Hypothalamus (tissue), 51 donors: Measurements from ENCODE around the gene ALDH3B1.
A peak's percentile ranks its signal among the peaks of the same experiment; 100 is the strongest.

ENCODE experiments used
- DNase-seq, 51 donors: peaks; one replicate each; lab custom pipeline; 2025; lab: John Stamatoyannopoulos, UW

Gene ALDH3B1

GRCh38 chr11:67996622-67997474 is 13.3 kb upstream of the ALDH3B1 start:
- peak in 1 of 51 donors; percentile 16 for DNase-seq

DNA sequence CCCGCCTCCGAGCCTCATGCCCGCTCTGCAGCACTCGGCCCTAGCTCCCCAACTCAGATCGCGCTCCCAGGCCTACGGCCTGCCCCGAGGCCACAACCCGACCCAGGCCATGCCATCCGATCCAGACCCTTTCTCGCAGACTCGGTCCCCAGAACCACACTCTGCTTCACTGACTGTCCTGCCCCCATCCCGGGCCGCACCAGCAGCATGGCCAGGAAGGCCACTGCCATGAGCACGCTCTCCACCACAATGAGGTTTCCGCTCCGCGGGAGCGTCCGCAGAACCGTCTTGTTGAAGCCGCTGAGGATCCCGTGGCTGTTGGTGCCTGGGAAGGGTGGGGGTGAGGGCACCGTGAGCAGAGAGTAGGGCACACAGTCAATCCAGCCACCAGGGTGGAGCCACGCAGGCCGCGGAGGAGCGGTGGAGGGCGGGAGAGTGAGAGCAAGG is 12.6 kb upstream of the ALDH3B1 start:
- no peak for DNase-seq

- no peak for DNase-seq
These were observed 11.7 kb upstream of the ALDH3B1 start for GRCh38 chr11:67998150-67999045.

- no peak for DNase-seq
These were observed 10.9 kb upstream of the ALDH3B1 start for GRCh38 chr11:67999201-67999629.

DNA sequence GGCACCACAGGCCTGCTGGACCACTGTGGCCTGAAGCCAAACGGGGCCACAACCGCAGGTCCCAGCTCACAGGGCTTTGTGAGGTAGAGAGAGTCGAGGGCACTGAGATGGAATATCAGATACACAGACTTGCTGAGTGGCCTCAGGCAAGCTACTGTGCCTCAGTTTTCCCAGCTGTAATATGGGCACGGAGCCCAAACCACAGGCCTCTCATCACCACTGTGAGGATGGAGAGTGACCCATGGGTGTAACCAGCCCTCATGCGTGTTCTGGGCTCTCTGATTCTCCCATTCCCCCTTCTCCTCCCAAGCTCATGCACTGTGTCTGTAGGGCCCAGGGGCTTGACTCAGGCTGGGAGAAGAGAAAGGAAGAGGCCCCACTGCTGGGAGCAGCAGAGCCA is 10.4 kb upstream of the ALDH3B1 start:
- no peak for DNase-seq

GRCh38 chr11:68002575-68002937 is 7.6 kb upstream of the ALDH3B1 start:
- DNase-seq, result no peak

GRCh38 chr11:68002938-68003845 is 6.9 kb upstream of the ALDH3B1 start:
- DNase-seq, result peak in 2 of 51 donors; percentile 25 to 26

- DNase-seq, result peak in 33 of 51 donors; percentile 26 to 70 (median 51)
These were observed 6.1 kb upstream of the ALDH3B1 start, which contains the start of gene UNC93B1 for GRCh38 chr11:68003846-68004550. Gene UNC93B1, minus strand, starts transcription at chr11:68004097. Its CDS starts 54 bp downstream, at chr11:68004043.

DNA sequence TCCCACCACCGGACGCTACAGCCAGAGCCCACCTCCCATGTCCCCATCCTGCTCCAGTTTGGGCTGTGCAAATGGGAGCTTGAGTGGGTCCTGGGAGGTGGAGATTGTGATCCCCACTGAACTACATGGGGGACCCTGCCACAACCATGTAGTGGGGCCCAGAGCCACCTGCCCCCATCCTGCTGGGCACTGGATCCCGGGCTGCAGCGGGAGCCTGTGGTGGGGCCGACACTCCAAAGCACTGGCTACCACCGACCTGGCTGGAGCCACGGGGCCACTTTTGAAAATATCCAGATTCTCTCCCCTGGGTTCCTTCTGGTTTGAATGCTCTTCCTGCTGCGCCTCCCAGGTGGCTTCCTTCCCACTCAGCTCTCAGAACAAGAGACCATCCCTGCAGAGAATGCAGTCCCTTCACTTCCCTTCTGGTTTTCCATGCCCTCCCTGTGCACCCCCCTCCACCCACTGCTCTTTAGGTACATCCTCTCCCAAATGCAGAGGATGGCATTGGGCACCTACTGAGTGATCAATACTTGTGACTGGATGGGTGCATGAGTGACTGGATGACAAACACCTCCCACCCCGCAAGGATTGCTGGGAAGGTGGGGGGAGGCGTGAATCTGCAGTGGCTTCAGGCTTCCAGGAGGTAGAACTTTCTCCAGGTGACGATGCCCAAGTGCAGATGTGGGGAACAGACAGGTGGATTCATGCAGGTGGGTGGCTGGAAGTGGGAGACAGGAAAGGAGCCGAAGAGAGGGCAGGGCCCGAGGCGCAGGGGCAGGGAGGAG is 5.4 kb upstream of the ALDH3B1 start:
- DNase-seq, result peak in 2 of 51 donors; percentile 23 to 25

DNA sequence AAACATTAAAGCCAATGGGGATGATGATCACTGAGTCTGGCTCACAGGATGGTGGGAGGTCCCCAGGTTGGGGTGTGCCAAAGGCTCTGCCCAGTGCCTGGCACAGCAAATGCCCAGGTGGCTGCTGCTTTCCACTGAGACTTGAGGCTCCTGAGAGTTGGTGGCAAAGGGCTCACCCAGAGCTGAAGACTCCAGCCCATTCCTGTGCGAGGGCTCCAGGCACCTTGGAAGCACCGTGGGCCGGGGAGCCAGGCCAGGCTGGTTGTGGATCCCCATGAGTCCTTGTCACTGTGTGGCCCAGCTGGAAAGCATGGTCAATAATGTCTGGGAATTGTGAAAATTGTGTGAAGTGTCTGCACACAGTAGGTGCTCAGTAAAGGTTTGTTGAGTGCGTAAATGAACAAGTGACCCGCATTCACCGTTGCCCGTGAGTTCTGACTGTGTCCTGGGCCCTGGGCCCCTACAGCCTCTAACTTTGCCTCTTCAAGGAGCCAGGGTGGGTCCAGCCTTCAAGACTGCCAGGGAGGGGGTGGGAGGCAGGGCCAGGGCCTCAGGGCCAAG is 3.4 kb upstream of the ALDH3B1 start:
- no peak for DNase-seq

DNA sequence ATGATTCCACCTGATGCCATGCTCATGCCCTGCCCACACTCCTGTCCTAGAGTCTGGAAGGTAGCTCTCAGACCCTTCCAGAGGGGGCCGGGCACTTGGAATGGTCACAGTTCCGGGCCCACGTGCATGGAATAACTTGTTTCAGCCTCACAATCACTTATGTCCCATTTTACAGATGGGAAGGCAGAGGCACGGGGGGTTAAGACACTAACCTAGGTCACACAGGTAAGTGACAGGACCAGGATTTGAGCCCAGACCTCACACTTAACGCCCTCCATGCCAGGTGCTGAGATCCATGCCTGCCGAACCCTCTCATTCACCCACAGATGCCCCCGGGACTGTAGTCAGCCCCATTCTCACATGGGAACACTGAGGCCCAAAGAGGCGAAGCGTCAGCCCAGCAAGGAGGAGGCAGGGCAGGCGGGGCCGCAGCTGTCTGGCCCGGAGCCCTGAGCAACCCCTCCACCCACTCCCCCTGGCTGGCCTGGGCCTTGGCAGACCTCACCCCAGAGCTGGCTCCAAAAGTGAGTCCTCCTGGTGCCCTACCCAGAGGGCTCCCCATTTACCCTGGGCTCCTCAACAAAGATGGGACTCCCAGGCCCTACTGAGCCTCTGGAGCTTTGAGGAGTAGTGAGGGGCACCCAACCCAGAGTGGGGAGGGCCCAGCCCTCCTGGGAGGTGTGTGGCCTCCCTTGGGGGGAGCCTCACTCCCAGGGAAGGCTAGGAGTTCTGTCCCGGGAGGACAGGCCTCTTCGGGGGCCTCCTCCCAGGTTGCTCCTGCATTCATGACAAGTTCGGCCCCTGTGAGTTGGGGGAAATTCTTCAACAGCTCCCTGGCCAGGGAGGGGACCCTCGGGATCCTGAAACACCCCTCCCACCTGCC is 2.4 kb upstream of the ALDH3B1 start:
- no peak for DNase-seq

- peak in 4 of 51 donors; percentile 14 to 43 (median 18) for DNase-seq
These were observed 1.5 kb upstream of the ALDH3B1 start for GRCh38 chr11:68008381-68009337.

GRCh38 chr11:68009391-68010089 is 587 bp upstream of the ALDH3B1 start:
- no peak for DNase-seq

DNA sequence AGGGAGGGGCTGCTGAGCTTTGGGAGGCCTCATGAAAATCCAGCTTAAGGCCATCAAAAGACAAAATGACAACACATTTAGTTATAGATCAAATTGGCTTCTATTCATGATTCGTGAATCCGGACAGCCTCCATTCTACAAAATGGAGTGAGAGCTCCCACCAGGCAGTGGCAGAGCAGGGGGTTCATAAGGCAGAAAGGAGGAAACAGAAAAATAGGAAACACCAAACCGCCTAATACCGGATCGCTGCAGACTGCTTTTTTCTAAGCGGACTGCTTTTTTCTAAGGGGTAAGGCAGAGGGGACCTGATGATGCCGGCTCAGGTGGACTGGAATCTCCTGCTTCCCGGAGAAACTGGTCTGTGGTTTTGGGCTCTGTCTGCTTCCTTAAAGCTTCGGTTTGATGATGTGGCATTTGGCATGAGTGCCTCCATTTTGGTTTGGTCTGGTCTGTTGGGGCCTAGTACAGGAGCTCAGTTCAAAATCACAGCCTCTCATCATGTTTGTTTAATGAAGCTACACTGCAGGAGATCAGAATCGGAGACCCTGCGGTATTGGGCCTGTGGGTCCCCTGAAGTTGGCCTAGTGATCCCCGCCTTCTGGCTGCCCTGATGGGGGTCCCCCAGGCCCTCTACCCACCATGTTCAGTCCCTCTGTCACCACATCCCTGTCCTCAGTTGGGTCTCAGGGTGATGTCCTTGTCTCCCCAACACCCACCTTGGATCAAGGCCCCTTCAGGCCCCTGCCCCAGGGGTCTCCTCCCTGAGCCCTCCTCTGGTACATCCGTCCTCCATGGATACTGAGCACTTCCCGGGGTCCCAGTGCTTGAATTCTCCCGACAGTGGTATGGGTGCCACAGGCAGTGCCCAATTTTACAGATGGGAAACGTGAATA is 1.2 kb downstream of the ALDH3B1 start:
- no peak for DNase-seq
